WTC11 (cell line): ENCODE data around the gene AREL1. TPM values are rescaled to one million over a fixed set of nuclear protein-coding genes. Genes with fewer than 3 reads are reported as not detected.

Experiments
- ATAC-seq: fragments of 200-7000 bp; cut with Tn5 transposase; 2 replicates; pipeline ENCODE4 v1.10.0; 2021; ENCODE audit warnings: mild to moderate bottlenecking, moderate library complexity
- CTCF ChIA-PET: fragments of 300-600 bp; sonication (Branson Sonifier 250); formaldehyde crosslinking; loops from one replicate; lab custom pipeline; 2021; ENCODE audit warnings: antibody characterized with exemption; lab: Charles Lee
- POLR2A ChIA-PET: fragments of 350-600 bp; sonication (Branson Sonifier 250); formaldehyde crosslinking; loops from one replicate; lab custom pipeline; 2021; ENCODE audit warnings: antibody characterized with exemption; lab: Charles Lee
- DNase-seq: peaks from one replicate; pipeline ENCODE4 v3.0.0; 2021; ENCODE audit warnings: low spot score
- H3K27ac Mint-ChIP-seq: 2 replicates; pipeline ENCODE4 v1.8.0; 2021; ENCODE audit warnings: mixed read lengths
- H3K27me3 Mint-ChIP-seq: 2 replicates; pipeline ENCODE4 v1.8.0; 2021; ENCODE audit warnings: low read depth, mild to moderate bottlenecking, moderate library complexity, mixed read lengths
- H3K36me3 Mint-ChIP-seq: 2 replicates; pipeline ENCODE4 v1.8.0; 2021; ENCODE audit warnings: mixed read lengths
- H3K4me1 Mint-ChIP-seq: 2 replicates; pipeline ENCODE4 v1.8.0; 2022; ENCODE audit warnings: mixed read lengths
- H3K4me3 Mint-ChIP-seq: 2 replicates; pipeline ENCODE4 v1.8.0; 2021; ENCODE audit warnings: mild to moderate bottlenecking, moderate library complexity, mixed read lengths
- H3K9me3 Mint-ChIP-seq: 2 replicates; pipeline ENCODE4 v1.8.0; 2021; ENCODE audit warnings: mixed read lengths
- CDX4 ChIP-seq: fragments of 250-450 bp; sonication (Bioruptor Pico); IDR thresholded peaks from 2 replicates; pipeline ENCODE4 v1.9.0; 2021; ENCODE audit warnings: moderate library complexity, mild to moderate bottlenecking, inconsistent platforms, borderline replicate concordance
- EMX1 ChIP-seq: fragments of 250-450 bp; sonication (Bioruptor Pico); IDR thresholded peaks from 2 replicates; pipeline ENCODE4 v1.8.0; 2021; ENCODE audit warnings: mild to moderate bottlenecking
- GRHL2 ChIP-seq: fragments of 250-450 bp; sonication (Bioruptor Pico); IDR thresholded peaks from 2 replicates; pipeline ENCODE4 v1.8.0; 2022; ENCODE audit warnings: mild to moderate bottlenecking, moderate library complexity; ENCODE audit not compliant: insufficient replicate concordance, severe bottlenecking
- MYBL2 ChIP-seq: sonication (generic); formaldehyde crosslinking; IDR thresholded peaks from 2 replicates; pipeline ENCODE4 v1.8.1; 2023; ENCODE audit warnings: mild to moderate bottlenecking, moderate library complexity, missing genetic modification reagents
- OVOL2 ChIP-seq: fragments of 250-450 bp; sonication (Bioruptor Pico); IDR thresholded peaks from 2 replicates; pipeline ENCODE4 v1.9.0; 2021; ENCODE audit warnings: mild to moderate bottlenecking, borderline replicate concordance
- TEAD4 ChIP-seq: sonication (generic); formaldehyde crosslinking; IDR thresholded peaks from 2 replicates; pipeline ENCODE4 v1.8.0; 2022; ENCODE audit warnings: mild to moderate bottlenecking, missing genetic modification reagents
- ZBTB21 ChIP-seq: sonication (generic); formaldehyde crosslinking; IDR thresholded peaks from 2 replicates; pipeline ENCODE4 v1.8.1; 2023; ENCODE audit warnings: mild to moderate bottlenecking, missing genetic modification reagents, borderline replicate concordance
- ZBTB43 ChIP-seq: sonication (generic); formaldehyde crosslinking; IDR thresholded peaks from 2 replicates; pipeline ENCODE4 v1.8.1; 2023; ENCODE audit warnings: mild to moderate bottlenecking, missing genetic modification reagents
- ZNF138 ChIP-seq: sonication (generic); formaldehyde crosslinking; conservative IDR thresholded peaks from 2 replicates; pipeline ENCODE4 v1.8.1; 2022; ENCODE audit warnings: mild to moderate bottlenecking, moderate library complexity, missing genetic modification reagents
- ZNF263 ChIP-seq: sonication (generic); formaldehyde crosslinking; IDR thresholded peaks from 2 replicates; pipeline ENCODE4 v1.8.1; 2022; ENCODE audit warnings: low read depth, mild to moderate bottlenecking, moderate library complexity, missing genetic modification reagents
- ZNF281 ChIP-seq: sonication (generic); formaldehyde crosslinking; IDR thresholded peaks from 2 replicates; pipeline ENCODE4 v1.8.0; 2023; ENCODE audit warnings: mild to moderate bottlenecking, missing genetic modification reagents
- total RNA-seq: library from RNA; stranded (reverse); gene quantifications from 3 replicates; pipeline ENCODE4 v1.2.3, GENCODE V29; 2021
- TF ChIP-seq, protein P1 (sequence below): sonication (generic); formaldehyde crosslinking; conservative IDR thresholded peaks from 2 replicates; pipeline ENCODE4 v1.8.1; 2023; ENCODE audit warnings: mild to moderate bottlenecking, low read depth, missing genetic modification reagents, moderate library complexity
- TF ChIP-seq, protein P2 (sequence below): sonication (generic); formaldehyde crosslinking; IDR thresholded peaks from 2 replicates; pipeline ENCODE4 v1.8.1; 2022; ENCODE audit warnings: low read depth, mild to moderate bottlenecking, moderate library complexity, missing genetic modification reagents, borderline replicate concordance

AREL1 gene
- total RNA-seq, 1 experiment from 2014 or later = 37.0 TPM

DNA sequence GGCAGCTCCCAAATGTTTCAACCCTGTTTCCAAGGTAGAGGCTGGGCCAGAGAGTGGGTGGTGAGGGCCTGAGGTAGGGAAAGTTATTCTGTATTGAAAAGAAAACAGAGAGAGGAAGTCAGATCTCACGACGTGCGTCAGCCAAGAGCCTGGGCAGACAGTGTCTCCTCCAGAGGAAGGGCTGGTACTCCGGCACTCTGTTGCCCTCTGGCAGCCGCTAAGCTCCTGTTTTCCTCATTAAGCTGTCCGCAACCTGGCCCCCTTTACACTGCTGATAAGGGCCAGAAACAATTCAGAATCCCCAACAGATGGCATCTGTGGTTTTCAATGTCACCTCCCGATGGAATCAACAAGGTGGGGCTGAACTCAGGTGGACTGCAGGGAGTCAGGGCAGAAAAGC is 74.8 kb downstream of the AREL1 start:
- peak; percentile 57 for ATAC-seq
- no peak overlapping the region for H3K4me3 Mint-ChIP-seq
- H3K4me1 Mint-ChIP-seq = peaks cover 7% of the 10 kb centered on the region
- no peaks in the 10 kb centered on the region for H3K36me3 Mint-ChIP-seq
- TF ChIP-seq, protein P1, sequence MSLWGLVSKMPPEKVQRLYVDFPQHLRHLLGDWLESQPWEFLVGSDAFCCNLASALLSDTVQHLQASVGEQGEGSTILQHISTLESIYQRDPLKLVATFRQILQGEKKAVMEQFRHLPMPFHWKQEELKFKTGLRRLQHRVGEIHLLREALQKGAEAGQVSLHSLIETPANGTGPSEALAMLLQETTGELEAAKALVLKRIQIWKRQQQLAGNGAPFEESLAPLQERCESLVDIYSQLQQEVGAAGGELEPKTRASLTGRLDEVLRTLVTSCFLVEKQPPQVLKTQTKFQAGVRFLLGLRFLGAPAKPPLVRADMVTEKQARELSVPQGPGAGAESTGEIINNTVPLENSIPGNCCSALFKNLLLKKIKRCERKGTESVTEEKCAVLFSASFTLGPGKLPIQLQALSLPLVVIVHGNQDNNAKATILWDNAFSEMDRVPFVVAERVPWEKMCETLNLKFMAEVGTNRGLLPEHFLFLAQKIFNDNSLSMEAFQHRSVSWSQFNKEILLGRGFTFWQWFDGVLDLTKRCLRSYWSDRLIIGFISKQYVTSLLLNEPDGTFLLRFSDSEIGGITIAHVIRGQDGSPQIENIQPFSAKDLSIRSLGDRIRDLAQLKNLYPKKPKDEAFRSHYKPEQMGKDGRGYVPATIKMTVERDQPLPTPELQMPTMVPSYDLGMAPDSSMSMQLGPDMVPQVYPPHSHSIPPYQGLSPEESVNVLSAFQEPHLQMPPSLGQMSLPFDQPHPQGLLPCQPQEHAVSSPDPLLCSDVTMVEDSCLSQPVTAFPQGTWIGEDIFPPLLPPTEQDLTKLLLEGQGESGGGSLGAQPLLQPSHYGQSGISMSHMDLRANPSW = no peak
- TF ChIP-seq CDX4 = no peak
- TF ChIP-seq, protein P2, sequence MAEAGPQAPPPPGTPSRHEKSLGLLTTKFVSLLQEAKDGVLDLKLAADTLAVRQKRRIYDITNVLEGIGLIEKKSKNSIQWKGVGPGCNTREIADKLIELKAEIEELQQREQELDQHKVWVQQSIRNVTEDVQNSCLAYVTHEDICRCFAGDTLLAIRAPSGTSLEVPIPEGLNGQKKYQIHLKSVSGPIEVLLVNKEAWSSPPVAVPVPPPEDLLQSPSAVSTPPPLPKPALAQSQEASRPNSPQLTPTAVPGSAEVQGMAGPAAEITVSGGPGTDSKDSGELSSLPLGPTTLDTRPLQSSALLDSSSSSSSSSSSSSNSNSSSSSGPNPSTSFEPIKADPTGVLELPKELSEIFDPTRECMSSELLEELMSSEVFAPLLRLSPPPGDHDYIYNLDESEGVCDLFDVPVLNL (CRISPR knock-in tag) = no peak
- no peak for TF ChIP-seq ZBTB21 (CRISPR knock-in tag)
- TF ChIP-seq, all 79 proteins: peak for 0
- POLR2A ChIA-PET = interaction anchor here (0.6 kb wide), 1 partner anchor 134 kb away, joined by 4 read pairs; no protein-coding TSS in a partner anchor
- Mint-ChIP-seq H3K9me3 (no peaks in the 10 kb centered on the region), H3K27ac (no peak overlapping the region), H3K27me3 (no peaks in the 10 kb centered on the region)
- CTCF ChIA-PET = interaction anchor here (1.2 to 3.8 kb wide), 9 partner anchors 10 to 135 kb away, joined by 3 to 21 read pairs (median 4); no protein-coding TSS in a partner anchor
- no peak for DNase-seq

DNA sequence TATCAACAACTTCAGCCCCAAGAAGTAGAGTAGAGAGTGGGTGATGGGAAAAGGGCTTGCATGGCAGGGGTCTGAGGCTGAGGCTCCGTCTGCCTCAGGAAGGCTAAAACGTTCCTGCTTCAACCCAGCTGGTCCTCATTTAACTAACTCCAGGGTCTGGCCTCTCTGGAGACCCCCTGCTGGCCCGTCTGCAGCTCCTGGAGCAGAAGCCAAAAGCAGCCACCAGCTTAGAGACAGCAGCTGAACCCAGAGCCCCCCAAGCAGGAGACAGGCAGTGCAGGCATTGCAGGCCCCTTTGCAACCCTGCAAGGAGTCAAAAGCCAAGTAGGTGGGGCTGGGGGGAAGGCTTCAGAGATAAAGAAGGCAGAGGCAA is 75.7 kb downstream of the AREL1 start:
- Mint-ChIP-seq H3K9me3 (no peaks in the 10 kb centered on the region), H3K4me1 (peaks cover 12% of the 10 kb centered on the region), H3K27ac (no peak overlapping the region), H3K4me3 (no peak overlapping the region), H3K27me3 (no peaks in the 10 kb centered on the region), H3K36me3 (no peaks in the 10 kb centered on the region)
- no peak; the same call in none of the 2 replicates for ATAC-seq
- CTCF ChIA-PET = interaction anchor here (1.2 to 3.8 kb wide), 11 partner anchors 11 to 135 kb away, joined by 3 to 21 read pairs (median 4); no protein-coding TSS in a partner anchor
- DNase-seq = no peak
- POLR2A ChIA-PET = no interaction called here
- TF ChIP-seq GRHL2 (CRISPR knock-in tag) (no peak), ZNF263 (no peak), TEAD4 (no peak), EMX1 (CRISPR knock-in tag) (no peak), OVOL2 (no peak), ZNF281 (CRISPR knock-in tag) (no peak), ZNF138 (CRISPR knock-in tag) (no peak)

- CTCF ChIA-PET = interaction anchor here (1.2 to 3.8 kb wide), 8 partner anchors 18 to 135 kb away, joined by 3 to 21 read pairs (median 4); no protein-coding TSS in a partner anchor
- no peak for ATAC-seq
- H3K4me3 Mint-ChIP-seq = no peak overlapping the region
Observed at GRCh38 chr14:74636424-74637177, 76.3 kb downstream of the AREL1 start.

More at GRCh38 chr14:74636424-74637177, 76.3 kb downstream of the AREL1 start:
- H3K27ac Mint-ChIP-seq = no peak overlapping the region
- TF ChIP-seq ZBTB43 (no peak), MYBL2 (CRISPR knock-in tag) (no peak)
- no peaks in the 10 kb centered on the region for H3K36me3 Mint-ChIP-seq
- POLR2A ChIA-PET = no interaction called here
- no peaks in the 10 kb centered on the region for H3K27me3 Mint-ChIP-seq
- peaks cover 17% of the 10 kb centered on the region for H3K4me1 Mint-ChIP-seq
- no peaks in the 10 kb centered on the region for H3K9me3 Mint-ChIP-seq
- no peak for DNase-seq
